GM12891 (cell line): ENCODE results near the gene EVX2.

ENCODE experiments used
- PAX5 ChIP-seq: IDR thresholded peaks from 2 replicates; pipeline ENCODE4 v1.6.1; 2011; ENCODE audit warnings: low read length, moderate library complexity, mild to moderate bottlenecking; ENCODE audit not compliant: insufficient read depth, severe bottlenecking
- POLR2A ChIP-seq: IDR thresholded peaks from 2 replicates; pipeline ENCODE4 v1.6.1; 2011; ENCODE audit warnings: low read depth, low read length, control low read depth
- POLR2AphosphoS5 ChIP-seq: IDR thresholded peaks from 2 replicates; pipeline ENCODE4 v1.6.1; 2011; ENCODE audit warnings: low read depth, low read length, control low read depth
- SPI1 ChIP-seq: IDR thresholded peaks from 2 replicates; pipeline ENCODE4 v1.6.1; 2011; ENCODE audit warnings: low read depth, low read length, control low read depth
- TAF1 ChIP-seq: IDR thresholded peaks from 2 replicates; pipeline ENCODE4 v1.6.1; 2011; ENCODE audit warnings: low read depth, low read length, control low read depth

- no peak for TF ChIP-seq POLR2A
- no peak for TF ChIP-seq SPI1
- TF ChIP-seq TAF1 = no peak
- no peak for TF ChIP-seq POLR2AphosphoS5
- no peak for TF ChIP-seq PAX5
Measured at GRCh38 chr2:176082525-176082823, 1.3 kb downstream of the EVX2 start.
